ENCODE measurements around the gene TNFRSF25. TPM values are rescaled to one million over a fixed set of nuclear protein-coding genes. Genes with fewer than 3 reads are reported as not detected.

Gene TNFRSF25
- total RNA-seq, 1 experiment from 2014 or later: 27.6 TPM

- Mint-ChIP-seq H3K36me3 (ENCODE audit: insufficient read depth, unreplicated experiment) (no peaks in the 10 kb centered on the region), H3K9me3 (ENCODE audit: unreplicated experiment) (no peaks in the 10 kb centered on the region), H3K4me3 (ENCODE audit: unreplicated experiment) (no peak overlapping the region), H3K27ac (ENCODE audit: low read depth, unreplicated experiment) (no peak overlapping the region), H3K4me1 (ENCODE audit: insufficient read depth, unreplicated experiment) (peaks cover 25% of the 10 kb centered on the region), H3K27me3 (ENCODE audit: insufficient read depth, unreplicated experiment) (no peaks in the 10 kb centered on the region)
- ChIA-PET CTCF (interaction anchor here (0.6 to 2.1 kb wide), 6 partner anchors 9 to 102 kb away, joined by 3 to 28 read pairs (median 6); no protein-coding TSS in a partner anchor), POLR2A (interaction anchor here (0.9 kb wide), 1 partner anchor 41 kb away, joined by 3 read pairs; no protein-coding TSS in a partner anchor)
- DNase-seq (ENCODE audit: unreplicated experiment): no peak
- intact Hi-C loops (cut with micrococcal nuclease): no loop called here
- no TSS peak for BruUV-seq (replicated peaks)
- no peak for TF ChIP-seq CTCF (IDR thresholded peaks at IDR 0.05; ENCODE audit: unreplicated experiment)
Measured at GRCh38 chr1:6425658-6426057, 40.3 kb downstream of the TNFRSF25 start.

DNA sequence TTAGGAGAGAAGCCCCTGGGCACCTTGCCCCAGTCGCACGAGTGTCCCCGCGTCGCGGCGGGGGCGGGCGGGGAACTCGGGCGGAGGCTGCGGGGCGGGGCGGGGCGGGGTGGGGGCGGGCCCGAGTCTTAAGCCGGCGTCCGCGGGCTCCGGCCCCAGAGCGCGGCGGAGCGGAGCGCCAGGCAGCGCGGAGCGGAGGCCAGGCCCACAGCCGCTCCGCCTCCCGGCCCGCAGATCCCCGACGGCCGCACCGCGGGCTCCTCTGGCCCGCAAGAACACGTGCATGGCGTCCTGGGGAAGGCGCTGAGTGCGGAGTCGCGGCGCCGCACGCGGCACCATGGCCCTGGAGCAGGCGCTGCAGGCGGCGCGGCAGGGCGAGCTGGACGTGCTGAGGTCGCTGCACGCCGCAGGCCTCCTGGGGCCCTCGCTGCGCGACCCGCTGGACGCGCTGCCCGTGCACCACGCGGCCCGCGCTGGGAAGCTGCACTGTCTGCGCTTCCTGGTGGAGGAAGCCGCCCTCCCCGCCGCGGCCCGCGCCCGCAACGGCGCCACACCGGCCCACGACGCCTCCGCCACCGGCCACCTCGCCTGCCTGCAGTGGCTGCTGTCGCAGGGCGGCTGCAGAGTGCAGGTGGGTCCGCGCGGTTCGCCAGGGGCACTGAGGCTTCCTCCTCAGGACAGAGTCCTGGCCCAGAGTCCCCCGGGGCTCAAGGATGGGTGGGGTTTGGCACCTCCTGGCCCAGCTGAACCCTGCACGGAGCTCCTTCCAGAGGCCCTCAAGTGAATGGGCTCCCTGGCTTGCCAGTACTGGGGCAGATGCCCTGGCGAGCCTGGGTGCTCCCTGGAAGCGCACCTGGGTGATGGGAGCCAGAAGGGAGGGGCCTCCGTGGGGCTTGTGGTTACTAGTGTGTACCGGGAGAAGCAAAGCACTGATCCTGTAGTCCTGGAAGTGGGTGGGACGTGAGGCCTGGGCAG lies 41.1 kb downstream of the TNFRSF25 start, which contains the start of gene ESPN:
ESPN (plus strand) TSS at position 158 of the 975 bp plus-strand sequence; CDS start at position 338, 180 bp downstream.
- Mint-ChIP-seq H3K4me1 (ENCODE audit: insufficient read depth, unreplicated experiment) (peaks cover 25% of the 10 kb centered on the region), H3K4me3 (ENCODE audit: unreplicated experiment) (no peak within 1 kb of the TSS), H3K27me3 (ENCODE audit: insufficient read depth, unreplicated experiment) (no peaks in the 10 kb centered on the region), H3K36me3 (ENCODE audit: insufficient read depth, unreplicated experiment) (no peaks in the 10 kb centered on the region), H3K27ac (ENCODE audit: low read depth, unreplicated experiment) (no peak within 1 kb of the TSS), H3K9me3 (ENCODE audit: unreplicated experiment) (no peaks in the 10 kb centered on the region)
- no peak for DNase-seq (ENCODE audit: unreplicated experiment)
- no TSS peak for BruUV-seq (replicated peaks)
- ChIA-PET POLR2A (no interaction called here), CTCF (interaction anchor here (1.0 to 2.1 kb wide), 2 partner anchors 11 to 13 kb away, joined by 4 to 28 read pairs; no protein-coding TSS in a partner anchor)
- intact Hi-C loops (cut with micrococcal nuclease): no loop called here
- no peak for TF ChIP-seq CTCF (IDR thresholded peaks at IDR 0.05; ENCODE audit: unreplicated experiment)

DNA sequence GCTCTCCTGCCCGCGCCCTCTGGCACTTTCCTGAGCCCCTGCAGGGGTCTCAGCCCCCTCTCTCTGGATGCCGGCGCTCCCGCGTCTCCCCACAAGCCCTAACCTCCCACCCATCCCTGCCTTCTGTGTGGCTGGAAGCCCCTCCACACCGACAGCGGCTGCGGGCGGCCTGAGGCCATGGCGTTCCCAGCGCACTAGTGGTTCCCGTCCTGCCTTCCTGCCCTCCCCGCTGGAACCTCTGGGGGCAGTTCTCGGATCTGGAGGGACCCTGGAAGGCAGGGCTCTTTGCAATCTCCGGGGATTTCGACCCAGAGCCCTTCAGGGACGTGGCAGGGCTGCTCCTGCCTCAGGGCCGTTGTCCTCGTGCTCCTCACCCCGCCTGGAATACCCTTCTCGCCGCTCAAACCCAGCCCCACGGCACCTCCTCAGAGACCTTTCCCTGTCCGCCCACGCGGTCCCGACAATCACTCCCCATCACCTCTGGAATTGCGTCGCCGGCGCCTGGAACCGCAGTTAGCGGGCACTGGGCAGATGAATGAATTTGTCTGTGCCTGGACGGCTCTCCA lies 41.9 kb downstream of the TNFRSF25 start:
- intact Hi-C loops (cut with micrococcal nuclease): loop anchor here (1.0 to 2.0 kb wide), 2 partner anchors 14 to 51 kb away; no protein-coding TSS in a partner anchor
- H3K4me1 Mint-ChIP-seq (ENCODE audit: insufficient read depth, unreplicated experiment): peaks cover 25% of the 10 kb centered on the region
- DNase-seq (ENCODE audit: unreplicated experiment): no peak
- ChIA-PET POLR2A (interaction anchor here (1.0 to 2.5 kb wide), 4 partner anchors 10 to 67 kb away, joined by 3 to 26 read pairs (median 10); partner anchors contain the start of gene PLEKHG5), CTCF (interaction anchor here (0.6 to 5.7 kb wide), 16 partner anchors 10 to 442 kb away, joined by 3 to 118 read pairs (median 4); no protein-coding TSS in a partner anchor)
- BruUV-seq (replicated peaks): no TSS peak
- no peak for TF ChIP-seq CTCF (IDR thresholded peaks at IDR 0.05; ENCODE audit: unreplicated experiment)
- no peaks in the 10 kb centered on the region for H3K36me3 Mint-ChIP-seq (ENCODE audit: insufficient read depth, unreplicated experiment)
- H3K27me3 Mint-ChIP-seq (ENCODE audit: insufficient read depth, unreplicated experiment): no peaks in the 10 kb centered on the region
- H3K27ac Mint-ChIP-seq (ENCODE audit: low read depth, unreplicated experiment): no peak overlapping the region
- no peak overlapping the region for H3K4me3 Mint-ChIP-seq (ENCODE audit: unreplicated experiment)
- no peaks in the 10 kb centered on the region for H3K9me3 Mint-ChIP-seq (ENCODE audit: unreplicated experiment)
